Stimulated activated CD4-positive, alpha-beta T cell treated with anti-CD3 and anti-CD28 coated beads, Interleukin-15, amount 100 ng/mL, for 24 hours (primary cell): ENCODE measurements around the gene DSCAM.

Experiments
- DNase-seq: peaks from one replicate; pipeline ENCODE4 v3.0.0-alpha.2; 2020

The DSCAM gene

DNA sequence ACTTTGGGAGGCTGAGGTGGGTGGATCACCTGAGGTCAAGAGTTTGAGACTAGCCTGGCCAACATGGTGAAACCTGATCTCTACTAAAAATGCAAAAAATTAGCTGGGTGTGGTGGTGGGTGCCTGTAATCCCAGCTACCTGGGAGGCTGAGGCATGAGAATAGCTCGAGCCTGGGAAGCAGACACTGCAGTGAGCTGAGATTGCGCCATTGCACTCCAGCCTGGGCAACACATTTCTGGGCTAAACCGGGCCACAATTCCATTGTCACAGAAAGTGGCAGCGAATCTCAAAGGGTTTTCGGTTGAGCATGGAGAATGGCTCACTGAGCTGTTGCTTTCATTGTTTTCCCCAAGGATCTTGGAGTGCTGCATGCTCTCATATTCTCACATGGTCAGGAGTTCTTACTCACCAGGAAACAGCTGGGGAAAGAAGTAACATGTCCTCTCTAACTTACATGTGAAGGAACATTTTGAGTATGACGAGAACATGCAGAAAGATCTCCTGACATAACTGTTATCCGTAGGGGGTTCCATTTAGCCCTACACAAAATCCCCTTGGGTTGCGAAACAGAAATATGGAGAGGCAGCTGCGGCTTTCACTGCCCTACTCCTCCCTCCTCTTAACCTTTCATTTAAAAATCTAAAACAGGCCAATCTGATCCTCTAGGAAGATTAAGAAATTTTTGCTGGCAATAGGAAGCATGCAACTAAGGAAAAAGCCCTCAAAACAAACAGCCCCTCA lies 638.6 kb downstream of the DSCAM start:
- no peak for DNase-seq

DNA sequence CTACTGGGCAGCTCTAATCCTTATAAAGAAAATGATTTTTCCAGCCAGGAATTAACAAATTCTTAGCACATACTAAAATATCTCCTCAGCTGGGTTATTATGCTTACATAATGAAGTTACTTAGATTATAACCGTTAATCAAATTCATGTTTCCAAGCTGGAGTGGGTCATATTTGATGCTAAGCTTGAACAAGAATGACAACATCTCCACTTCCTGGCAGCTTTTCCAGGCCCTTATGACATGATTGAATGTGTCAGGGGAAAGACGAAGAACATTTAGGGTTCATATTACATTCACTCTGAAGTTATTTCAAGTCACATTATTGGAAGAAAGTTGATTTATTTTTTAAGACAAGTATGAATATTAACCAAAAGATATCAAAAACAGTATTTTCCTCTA lies 646.0 kb downstream of the DSCAM start:
- no peak for DNase-seq

DNA sequence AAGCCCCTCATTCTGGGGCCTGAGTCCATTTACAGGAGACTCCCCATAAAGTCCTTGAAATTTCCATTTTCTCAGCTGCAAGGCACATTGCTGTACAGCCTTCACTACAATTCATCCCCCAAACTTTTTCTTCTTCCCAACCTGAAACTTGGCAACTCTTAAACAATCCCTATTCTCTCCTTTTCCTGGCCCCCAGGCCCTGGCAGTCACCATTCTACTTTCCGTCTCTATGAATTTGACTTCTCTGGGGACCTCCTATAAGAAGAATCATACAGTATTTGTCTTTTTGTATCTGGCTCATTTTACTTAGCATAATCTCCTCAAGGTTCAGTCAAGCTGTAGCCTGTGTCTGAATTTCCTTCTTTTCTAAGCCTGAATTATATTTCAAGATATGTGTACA lies 646.8 kb downstream of the DSCAM start:
- DNase-seq, result no peak

DNA sequence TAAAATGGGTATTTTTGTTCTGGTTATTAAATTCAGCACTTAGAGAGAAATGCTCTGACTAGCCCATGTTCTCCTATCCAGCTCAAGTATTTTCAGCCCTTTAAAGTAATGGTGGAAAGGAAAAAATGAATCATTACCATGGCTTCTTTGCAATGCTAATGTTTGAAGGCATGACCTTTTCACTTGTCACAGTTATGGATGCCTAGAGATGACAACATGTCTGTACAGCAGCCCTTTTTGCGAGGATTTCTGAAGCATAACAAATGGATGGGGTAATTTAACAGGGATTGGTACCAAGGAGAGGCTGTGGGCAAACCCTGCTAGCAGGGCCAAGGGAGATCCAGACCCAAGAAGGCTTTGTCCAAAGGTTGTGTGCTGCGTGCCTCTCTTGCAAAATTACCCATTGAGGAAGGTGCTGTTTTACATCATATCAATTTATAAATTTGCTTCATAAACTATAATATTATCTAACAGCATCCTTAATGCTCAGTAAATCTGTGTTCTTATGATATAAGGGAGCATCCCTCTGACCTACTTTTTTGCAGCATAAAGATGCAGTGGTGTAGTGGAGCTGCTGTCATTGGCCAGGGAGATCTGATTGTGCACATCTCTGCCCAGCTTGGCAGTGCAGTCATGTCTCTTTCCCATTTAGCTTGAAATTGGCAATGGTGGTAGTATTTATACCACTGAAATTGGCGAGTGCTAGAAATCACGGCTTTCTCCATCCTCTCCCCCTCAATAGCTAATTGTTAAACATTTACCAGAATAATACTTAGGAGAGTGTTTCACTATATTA lies 652.6 kb downstream of the DSCAM start:
- DNase-seq, result no peak

DNA sequence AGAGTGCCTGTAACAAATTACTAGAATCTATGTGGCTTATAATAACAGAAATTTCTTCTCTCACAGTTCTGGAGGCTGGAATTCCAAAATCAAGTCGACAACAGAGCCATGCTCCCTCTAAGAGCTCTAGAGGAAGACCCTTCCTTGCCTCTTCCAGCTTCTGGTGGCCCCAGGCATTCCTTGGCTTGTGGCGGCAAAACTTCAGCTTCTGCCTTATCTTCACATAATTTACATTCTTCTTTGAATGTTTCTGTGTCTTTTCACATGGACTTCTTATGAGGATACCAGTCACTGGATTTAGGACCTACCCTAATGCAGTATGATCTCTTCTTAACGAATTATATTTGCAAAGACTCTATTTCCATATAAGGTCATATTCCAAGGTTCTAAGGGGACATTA lies 655.3 kb downstream of the DSCAM start:
- no peak for DNase-seq

DNA sequence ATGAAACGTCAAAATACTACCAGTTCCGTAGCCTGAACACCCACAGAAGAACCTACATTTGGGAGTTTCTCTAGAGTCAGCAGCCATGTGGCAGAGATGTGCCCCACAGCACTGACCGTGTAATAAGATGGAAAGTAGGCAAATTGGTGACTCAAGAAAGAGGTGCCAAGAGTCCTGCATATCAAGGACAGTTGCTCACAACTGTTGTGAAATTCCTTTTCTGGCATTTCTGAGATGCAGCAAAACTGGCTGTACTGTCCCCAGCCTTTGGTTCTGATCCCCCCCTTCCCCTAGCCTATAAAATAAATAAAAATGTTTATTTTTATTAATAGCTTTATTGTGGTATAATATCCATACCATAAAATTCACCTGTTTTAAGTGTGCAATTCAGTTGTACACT lies 655.8 kb downstream of the DSCAM start:
- no peak for DNase-seq

DNA sequence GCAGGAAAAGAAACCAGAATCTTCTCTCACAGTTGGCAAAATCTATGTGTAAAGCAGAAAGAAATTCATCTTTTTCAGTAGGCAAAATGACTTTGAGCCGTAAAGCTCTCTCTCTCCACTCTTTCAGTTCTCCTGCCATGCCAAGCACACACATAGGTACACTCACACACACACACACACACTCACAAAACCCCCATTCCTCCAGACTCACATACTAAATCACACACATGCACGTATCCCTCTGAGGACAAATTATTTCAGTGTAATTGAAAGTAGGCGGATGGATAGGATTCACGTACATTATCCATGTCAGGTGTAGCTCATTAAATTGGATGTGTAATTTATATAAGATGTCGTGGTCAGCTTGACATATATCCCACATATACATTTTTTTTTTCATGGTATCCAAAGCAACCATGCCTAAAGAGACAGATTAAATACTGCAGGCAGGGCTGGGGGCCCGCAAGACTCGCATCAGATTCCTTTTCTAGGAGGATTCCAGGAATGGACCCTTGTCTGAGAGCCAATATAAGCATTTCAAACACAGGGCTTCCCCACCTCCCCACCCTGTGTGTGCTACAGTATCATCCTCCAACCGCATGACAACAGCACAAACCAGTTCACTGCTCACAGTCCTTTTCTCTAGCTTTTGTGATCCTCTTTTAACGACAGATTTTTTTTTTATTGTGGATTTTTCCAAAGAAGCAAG lies 658.9 kb downstream of the DSCAM start:
- DNase-seq, result no peak

DNA sequence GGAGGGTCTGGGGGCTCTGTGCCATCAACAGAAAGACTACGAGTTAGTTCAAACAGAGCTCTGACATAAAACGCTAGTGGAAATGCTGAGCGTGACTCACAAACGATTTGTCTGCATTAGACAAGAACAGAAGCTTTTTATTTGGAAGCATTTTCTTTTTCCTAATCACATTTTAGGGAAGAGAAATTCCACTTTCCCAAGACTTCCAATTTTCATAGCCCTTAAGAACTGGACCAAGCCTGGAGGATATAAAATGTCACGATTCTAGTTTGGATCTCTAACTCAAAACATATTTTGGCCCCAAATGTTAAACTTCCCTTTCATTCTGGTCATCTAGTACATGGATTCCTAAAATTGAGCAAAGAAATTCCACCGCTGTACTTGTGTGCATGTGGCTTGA lies 659.7 kb downstream of the DSCAM start:
- DNase-seq, result no peak

DNA sequence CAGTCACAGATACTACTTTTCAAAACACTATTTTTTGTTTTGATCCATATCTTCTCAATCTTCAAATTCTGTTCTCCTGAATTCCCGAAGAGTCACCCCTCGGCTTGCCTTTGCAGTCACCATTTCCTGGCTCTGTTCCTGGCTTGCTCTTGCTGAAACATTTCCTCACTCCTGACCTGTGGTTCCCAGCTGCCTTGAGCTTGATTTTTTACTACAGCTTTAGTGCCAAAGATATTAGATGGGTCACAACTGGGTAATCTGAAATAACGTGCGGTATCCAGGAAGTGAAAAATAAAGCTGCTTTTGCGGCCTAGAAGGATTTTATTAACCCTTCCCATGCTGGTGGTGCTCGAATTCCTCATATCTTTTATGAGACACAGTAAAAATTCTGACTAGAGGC lies 660.9 kb downstream of the DSCAM start:
- DNase-seq, result no peak

DNA sequence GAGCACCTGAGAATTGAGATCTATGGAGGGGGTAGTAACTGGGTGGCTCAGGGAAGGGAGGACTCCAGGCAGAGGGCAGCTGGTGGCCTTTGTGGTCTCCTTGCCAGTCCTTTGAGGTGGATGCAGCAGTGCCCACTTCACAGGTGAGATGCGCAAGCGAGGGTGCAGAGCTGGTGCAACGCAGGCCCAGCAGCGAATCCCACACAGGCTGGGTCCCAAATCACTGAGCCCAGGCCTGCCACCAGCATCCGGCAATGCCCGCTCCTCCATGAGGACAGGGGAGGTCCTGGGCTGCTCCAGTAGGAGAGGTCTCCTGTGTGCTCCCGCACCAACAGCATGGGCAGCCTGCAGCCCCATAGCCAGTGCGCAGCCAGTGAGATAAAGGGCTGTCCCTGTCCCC lies 661.8 kb downstream of the DSCAM start:
- no peak for DNase-seq

DNA sequence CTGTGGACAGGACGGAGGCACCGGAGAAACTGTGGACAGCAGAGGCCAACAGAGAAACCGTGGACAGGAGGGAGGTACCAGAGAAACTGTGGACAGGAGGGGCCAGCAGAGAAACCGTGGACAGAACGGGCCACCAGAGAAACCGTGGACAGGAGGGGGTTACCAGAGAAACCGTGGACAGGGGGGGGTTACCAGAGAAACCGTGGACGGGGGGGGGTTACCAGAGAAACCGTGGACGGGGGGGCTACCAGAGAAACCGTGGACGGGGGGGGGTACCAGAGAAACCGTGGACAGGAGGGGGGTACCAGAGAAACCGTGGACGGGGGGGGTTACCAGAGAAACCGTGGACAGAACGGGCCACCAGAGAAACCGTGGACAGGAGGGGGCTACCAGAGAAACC lies 664.5 kb downstream of the DSCAM start:
- DNase-seq, result peak; percentile 3

DNA sequence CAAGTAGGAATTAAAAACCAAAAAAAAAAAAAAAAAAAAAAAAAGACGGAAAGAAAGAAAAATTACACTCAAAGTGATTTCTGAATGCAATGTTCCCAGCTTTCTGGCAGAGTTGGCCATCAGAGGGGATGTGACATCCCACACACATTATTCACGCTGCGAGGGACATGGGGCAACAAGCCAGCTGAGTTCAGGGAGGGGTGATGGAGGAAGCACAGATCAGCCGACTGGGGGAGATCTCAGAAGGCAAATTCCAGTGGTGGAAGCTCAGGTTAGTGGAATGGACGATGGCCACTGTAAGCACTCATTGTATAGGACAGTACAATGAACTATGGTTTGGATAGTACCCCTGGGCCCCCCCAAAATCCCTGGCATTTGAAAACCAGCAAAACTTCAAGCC lies 667.8 kb downstream of the DSCAM start:
- no peak for DNase-seq

DNA sequence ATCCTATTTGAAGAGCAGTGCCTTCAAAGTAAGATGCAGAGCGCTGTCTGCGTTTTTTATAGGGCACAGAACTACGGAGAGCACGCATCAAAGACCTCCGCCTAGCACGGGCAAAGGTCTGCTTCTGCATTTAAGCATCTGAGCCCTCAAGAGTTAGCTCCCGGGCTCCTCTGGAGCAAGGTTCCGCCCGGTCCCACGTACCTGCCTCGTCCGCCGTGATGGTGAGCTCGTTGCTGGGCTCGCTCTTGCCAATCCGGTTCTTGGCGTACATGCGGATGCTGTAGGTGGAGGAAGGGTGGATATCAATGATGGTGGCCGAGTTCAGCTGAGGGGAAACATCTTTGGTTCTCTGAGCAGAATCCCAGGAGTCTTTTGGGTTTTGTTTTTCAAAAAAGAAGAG lies 668.2 kb downstream of the DSCAM start:
- no peak for DNase-seq

DNA sequence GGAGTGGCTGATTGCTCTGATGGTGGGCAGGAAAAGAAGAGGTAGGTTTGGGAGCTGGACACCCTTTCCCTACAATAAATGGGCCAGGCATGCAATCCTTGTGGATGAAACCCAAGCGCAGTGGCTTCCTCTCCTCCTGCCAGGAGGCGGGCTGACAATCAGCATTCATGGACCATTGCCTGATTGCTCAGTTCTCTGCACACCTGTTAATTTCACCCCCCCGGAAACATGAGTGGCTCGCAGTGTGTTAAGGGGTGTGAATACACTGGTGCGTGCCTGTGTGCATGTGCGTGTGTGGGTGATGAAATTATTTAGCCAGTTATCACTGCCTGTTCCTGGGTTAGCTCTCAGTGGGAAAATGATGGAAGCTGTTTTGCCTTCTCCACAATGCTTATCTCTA lies 669.0 kb downstream of the DSCAM start:
- no peak for DNase-seq

DNA sequence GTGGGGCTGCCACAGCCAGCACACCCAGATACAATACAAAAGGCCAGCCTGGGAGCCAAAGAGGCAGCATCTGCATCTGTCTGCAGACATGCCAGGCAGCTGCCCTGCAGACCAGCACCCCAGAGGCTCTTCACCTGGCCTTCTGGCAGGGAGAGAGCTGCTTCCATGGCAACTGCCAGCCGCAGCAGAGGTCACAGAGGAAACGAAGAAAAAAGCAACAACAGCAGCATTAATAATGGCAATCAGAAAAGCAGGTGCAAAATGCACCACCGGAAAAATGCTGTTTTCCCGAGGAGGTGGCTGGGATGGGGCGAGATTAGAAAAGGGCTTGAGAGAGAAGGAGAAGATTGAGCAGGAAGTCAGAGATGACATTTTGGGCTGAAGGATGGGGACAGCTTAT lies 670.2 kb downstream of the DSCAM start:
- no peak for DNase-seq

DNA sequence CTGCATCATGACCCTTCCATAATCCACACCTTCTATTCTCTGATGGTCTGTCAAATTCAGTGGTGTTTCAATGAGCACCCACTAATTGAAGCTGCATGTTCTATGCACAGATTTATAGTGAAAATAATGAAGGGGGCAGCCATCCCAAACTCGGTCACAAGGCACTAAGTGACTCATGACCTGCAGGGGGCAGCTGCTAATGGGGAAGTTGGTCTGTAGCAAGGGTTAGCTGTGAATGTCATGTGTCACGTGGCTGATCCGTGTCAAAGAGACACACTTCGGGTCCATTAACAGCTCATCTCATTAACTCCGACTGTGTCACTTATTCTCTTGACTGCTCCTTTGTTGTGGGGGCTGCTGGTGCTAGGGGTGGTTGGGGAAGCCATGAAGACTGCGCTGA lies 673.1 kb downstream of the DSCAM start:
- no peak for DNase-seq

DNA sequence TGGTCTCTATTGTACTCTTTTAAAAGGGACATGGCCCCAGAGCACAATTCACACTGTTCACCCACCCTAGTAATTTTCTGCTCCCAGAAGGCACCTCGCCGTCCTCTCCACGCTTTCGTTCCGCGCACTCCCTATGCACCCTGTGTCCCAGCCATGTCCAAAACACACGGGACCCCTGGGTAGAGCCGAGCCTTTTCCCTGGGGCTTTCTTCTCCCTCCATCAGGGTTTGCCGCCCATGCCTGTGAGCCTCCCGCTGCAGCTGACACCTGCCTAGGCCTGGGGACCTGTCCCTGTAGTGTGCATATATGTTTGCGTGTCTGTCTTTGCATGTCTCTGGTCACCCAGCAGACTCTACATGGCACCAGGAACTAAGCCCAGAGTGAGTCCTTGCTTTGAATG lies 677.0 kb downstream of the DSCAM start:
- DNase-seq, result no peak

DNA sequence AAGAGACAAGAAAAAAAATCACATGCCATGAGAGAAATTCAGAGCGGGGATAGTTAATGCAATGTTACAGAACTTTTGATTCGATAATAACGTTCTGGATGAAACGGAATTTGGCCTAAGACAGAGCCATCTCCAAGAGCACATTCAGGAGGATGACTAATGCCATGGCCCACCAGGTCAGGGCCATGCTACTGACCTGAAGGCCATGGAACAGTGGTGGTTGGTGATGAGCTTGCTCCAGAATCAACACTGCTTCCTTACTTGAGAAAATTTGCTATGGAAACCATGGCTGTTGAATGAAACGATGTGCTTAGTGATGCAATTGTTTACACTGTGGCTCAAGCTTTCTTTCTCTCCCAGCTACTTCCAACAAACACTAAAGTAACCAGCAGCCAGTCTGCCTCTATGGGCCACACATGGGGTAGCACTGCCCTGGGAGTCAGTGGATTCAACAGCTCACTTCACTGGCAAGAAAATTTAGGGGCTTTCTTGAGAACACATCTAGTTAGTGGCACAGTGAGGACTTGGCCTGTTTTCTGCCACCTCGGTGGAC lies 680.6 kb downstream of the DSCAM start:
- DNase-seq, result no peak

DNA sequence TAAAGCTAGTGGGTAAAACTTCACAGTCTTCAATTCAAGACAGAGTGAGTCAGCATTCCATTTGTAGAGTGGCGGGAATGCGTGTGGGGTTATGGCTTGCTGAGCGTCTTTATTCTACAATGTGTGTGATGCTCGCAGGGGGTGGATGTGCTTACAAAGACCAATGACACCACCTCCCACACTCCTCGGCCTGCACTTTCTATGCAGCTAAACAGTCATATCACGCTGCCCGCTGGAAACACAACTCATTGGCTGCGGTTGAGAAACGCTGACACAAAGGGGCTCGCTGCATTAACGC lies 681.2 kb downstream of the DSCAM start:
- no peak for DNase-seq

DNA sequence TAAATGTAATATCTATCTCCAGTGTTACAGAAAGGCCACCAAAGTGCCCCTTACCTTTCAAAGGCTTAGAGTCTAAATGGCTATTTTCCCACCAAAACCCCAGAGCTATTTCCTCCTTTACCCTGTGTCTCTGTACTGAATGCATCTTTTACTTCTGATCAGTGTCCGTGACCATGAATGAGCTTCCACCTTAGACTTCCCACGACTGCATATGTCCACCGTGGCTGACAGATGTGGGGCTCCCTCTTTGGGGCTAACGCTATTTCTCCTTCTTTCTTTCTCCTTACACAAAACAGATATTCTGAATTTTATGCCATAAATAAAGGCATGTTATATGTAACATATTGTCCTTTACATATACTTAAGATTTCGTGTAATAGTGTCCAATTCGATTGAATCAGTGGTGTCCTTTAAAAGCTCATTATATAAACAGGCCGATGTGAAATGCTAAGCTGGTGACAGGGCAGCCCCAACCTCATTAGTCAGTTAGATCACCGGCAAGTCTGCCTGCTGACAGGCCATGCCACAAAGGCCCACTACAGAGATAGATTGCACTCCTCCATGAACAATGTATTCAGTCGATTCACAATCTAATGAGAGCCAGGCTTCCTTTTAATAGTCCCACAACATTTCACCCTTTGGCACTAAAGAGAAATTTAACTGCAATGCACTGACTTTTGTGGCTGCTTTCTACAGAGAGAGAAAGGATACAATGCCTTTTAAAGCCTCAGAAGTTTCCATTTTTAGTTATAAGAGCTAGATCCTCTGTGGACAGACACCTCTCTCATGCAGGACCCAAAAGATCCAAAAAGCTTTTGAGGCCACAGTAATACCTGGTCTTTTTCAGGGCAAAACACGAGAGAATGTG lies 681.8 kb downstream of the DSCAM start:
- no peak for DNase-seq

DNA sequence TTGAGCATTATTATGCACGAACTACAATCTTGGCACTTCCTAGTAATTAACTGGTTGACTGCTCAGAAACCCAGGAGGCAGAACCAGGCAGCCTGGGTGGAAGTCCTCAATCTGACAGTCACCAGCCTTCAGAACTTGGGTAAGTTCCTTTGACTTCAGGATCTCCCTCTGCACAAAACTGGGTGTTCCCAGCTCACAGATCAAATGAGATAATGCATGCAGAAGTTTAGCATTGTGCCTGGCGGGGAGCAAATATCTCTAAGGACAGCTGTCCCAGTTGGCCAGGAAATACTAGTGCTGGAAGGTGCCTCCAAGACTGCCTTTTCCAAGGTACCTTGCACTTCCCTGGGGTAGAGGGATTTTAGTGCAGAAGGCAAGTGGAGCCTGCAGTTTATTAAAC lies 684.9 kb downstream of the DSCAM start:
- no peak for DNase-seq

DNA sequence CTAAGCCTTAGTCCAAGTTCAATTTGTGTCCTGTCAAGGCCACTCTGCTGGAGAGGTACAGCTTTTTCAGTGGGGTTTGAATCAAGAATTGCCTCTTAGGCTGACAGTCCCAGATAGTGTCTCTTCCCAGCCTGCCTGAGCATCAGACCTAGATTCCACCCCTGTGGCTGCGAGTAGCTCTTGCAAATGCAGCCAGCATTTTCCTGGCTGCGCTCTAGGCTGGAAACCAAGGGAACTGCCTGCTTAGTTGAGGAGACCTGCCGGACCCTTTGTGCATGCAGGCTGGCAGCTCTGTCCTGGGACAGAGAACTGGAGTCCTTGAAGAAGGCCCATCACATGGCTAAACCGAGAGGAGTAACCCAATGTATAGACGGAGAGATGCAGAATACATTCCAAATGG lies 686.0 kb downstream of the DSCAM start:
- no peak for DNase-seq

DNA sequence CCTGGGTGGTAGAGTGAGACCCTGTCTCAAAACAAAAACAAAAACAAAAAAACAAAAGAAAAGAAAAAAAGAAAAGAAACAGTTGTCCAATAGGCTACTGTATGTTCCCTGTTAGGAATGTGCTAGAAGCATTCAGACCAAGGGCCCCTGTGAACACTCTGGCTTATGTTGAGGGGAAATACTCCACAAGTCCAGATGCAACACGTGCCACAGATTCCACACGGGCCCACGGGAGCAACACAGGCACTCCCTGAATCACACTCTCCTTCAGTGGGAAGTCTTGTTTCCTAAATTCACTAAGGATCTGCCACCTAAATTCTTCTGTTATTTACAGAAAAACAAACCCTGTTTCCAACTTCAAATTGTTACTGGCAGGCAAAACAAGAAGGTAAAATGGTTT lies 688.6 kb downstream of the DSCAM start:
- DNase-seq, result no peak
